Lung microvascular endothelial cell (primary cell): ENCODE measurements around the gene SPACA1. TPM values are rescaled to one million over a fixed set of nuclear protein-coding genes. Genes with fewer than 3 reads are reported as not detected.
"Not testable (repeated sequence)": the region's sequence is repeated elsewhere in the genome, so short reads cannot be mapped to it uniquely, and the experiment has no call there.

Experiments used
- DNase-seq, 2 donors: peaks; one replicate each; pipeline versions ENCODE4 v3.0.0 to v3.0.0-alpha.2; 2010; ENCODE audit warnings: low read depth in 2 of 2
- total RNA-seq: library from RNA; depleted of rRNA; stranded (reverse); fragments of >200 nt; gene quantifications from 2 replicates; pipeline ENCODE4 v1.2.1, GENCODE V29; 2014

The SPACA1 gene, protein sequence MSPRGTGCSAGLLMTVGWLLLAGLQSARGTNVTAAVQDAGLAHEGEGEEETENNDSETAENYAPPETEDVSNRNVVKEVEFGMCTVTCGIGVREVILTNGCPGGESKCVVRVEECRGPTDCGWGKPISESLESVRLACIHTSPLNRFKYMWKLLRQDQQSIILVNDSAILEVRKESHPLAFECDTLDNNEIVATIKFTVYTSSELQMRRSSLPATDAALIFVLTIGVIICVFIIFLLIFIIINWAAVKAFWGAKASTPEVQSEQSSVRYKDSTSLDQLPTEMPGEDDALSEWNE
- total RNA-seq = not detected in 2 replicates

- no peak for DNase-seq
Observed at GRCh38 chr6:88047510-88048150, at the start of gene SPACA1. Gene SPACA1 (plus strand): TSS chr6:88047841. CDS start chr6:88047906, 65 bp downstream.

- no peak for DNase-seq
Observed at GRCh38 chr6:88000713-88001112, 46.9 kb upstream of the SPACA1 start.

DNA sequence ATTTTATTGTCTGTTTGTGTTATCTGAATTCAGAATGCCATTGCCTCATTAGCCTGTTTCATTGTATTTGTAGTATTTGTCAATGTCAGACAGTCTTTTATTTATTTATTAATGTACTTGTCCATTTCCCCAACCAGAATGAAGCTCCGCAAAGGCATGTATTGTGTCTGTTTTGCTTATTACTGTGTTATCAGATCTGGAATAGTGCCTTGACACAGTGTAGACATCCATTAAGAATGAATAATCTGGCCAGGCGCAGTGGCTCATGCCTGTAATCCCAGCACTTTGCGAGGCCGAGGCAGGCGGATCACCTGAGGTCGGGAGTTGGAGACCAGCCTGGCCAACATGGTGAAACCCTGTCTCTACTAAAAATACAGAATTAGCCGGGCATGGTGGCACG is 46.4 kb upstream of the SPACA1 start:
- DNase-seq = not testable (repeated sequence)

GRCh38 chr6:88004707-88005106 is 42.9 kb upstream of the SPACA1 start:
- no peak for DNase-seq

- no peak for DNase-seq
Observed at GRCh38 chr6:88006557-88006956, 41.1 kb upstream of the SPACA1 start.

- DNase-seq = no peak
Observed at GRCh38 chr6:88008411-88008810, 39.2 kb upstream of the SPACA1 start.

DNA sequence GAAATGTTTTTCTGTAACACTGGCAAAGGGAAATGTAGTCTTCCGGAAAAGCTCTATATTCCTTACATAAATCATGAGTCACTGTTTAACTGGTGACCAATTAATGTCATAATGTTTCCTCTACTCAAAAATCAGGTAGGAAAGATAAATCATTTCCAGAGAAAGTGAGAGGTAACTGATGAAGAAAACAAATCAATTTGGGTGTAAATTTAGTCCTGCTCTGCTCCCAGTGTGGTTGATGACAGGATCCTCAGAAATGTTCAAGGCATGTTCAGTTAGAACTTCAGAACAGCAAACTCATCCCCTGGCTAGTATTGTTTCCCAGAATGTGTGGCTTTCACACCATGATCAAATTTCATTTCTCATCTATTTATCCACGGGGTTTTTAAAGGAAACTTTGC is 38.8 kb upstream of the SPACA1 start:
- peak in 1 of 2 donors; percentile 16 for DNase-seq

DNA sequence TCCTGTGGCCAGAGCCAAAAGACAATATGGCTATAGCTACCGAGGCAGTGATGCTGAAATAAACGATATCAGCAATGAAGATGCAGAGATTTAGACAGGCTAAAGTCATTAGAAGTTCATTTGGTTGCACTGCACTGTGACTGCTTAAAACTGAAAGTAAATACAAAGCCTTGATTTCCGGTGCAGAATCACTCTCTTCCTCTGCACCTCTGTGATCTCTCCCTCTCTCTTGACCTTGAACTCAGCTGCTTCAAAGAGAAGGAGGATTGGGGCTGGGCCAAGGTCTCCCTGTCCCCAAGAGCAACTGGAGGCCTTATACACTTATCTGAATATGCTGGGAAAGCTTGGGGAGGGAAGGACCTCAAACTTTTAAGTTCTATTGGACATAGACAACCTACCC is 34.6 kb upstream of the SPACA1 start:
- peak in 1 of 2 donors; percentile 6 for DNase-seq

DNA sequence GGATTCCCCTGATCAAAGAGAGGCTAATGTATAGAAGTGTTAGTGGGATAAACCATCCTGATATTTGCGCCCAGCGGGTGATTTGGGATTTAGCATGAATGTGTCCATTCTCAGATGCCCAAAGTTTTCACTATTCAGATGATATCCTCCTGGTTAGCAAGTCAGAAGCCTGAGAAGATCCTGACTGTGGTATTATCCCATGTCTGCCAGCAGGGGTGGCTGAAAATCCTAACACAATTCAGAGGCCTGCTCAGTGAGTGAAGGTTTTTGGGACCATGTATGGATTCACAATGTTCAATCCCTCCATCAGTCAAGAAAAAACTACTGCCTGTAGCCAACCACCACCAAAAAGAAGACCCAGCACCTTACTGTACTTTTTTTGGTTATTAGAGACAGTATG is 34.1 kb upstream of the SPACA1 start:
- DNase-seq = no peak

GRCh38 chr6:88020439-88020838 is 27.2 kb upstream of the SPACA1 start:
- DNase-seq = no peak

DNA sequence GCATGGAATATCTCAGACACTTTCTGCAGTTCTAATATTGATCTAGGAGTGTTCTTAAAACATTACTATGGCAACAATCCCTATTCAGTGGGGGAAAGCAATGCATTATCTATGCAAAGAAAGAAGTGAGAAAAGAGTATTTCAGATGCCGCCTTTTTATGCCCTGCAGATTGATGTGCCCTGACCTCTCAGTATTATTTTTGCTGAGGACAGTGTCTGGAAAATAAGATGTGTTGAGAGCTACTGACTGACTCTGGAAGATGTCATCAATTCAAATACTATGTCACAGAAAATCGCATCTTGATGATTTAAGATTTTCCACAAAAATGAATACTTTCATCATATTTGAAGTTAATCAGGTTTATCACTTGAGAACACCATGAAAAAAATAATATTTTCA is 22.9 kb upstream of the SPACA1 start:
- no peak for DNase-seq

- no peak for DNase-seq
Observed at GRCh38 chr6:88031550-88031949, 16.1 kb upstream of the SPACA1 start.

DNA sequence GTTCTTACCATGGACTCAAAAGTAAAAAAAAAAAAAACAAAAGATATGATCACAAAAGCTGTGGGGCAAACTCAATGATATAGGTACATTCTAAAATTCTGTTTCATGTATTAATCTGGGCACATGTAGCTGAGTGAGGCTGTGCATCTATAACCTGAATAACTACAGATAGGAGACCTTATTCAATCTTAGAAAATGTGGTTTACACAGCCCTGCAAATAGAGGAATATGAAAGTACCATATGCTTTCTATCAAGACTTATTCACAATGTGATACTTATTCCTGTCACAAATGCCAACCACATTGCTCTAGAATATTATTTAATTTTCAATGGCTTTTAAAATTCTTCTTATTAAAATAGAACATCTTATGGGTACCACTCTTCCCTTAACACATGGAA is 3.1 kb upstream of the SPACA1 start:
- no peak for DNase-seq

- no peak for DNase-seq
Observed at GRCh38 chr6:88045521-88046136, 2.0 kb upstream of the SPACA1 start.

GRCh38 chr6:88048578-88048977 is 937 bp downstream of the SPACA1 start:
- no peak for DNase-seq

DNA sequence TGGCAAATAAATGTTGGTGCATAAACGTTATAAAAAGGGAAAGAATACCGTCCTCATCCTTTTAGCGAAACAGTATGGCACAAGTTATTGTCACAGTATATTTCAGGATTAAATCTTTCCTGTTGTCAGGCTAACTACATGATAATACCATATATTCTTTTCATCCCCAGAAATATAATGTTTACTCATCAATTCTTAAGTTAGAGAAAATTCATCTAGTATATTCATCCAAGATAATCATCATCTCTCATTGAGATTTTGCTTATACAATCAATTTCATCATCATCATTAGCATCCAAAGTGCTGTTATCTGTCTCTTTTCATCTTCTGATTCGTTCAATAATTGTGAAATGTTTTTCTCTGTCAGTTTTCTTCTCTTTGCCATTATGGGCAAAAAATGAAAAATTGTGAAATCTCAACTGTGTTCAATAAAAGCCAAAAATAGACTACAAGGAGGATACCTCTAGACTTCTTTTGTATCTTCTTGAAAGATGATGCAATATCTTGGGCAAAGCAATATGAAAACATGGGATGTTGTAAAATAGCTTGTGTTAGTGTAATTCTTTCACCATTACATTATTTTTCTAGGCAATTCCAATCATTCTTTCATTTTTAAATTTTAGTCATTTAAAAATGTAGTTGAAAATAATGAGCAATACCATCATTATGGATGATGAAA is 2.6 kb downstream of the SPACA1 start:
- no peak for DNase-seq

GRCh38 chr6:88059191-88059590 is 11.6 kb downstream of the SPACA1 start:
- no peak for DNase-seq

GRCh38 chr6:88062376-88062775 is 14.7 kb downstream of the SPACA1 start:
- no peak for DNase-seq

GRCh38 chr6:88072462-88072861 is 24.8 kb downstream of the SPACA1 start:
- DNase-seq = no peak

- DNase-seq = no peak
Observed at GRCh38 chr6:88074791-88075190, 27.1 kb downstream of the SPACA1 start.

- DNase-seq = no peak
Observed at GRCh38 chr6:88077305-88077704, 29.7 kb downstream of the SPACA1 start.

- no peak for DNase-seq
Observed at GRCh38 chr6:88086792-88087191, 39.2 kb downstream of the SPACA1 start.
